ENCODE results near the gene GJD3.

Gene GJD3

DNA sequence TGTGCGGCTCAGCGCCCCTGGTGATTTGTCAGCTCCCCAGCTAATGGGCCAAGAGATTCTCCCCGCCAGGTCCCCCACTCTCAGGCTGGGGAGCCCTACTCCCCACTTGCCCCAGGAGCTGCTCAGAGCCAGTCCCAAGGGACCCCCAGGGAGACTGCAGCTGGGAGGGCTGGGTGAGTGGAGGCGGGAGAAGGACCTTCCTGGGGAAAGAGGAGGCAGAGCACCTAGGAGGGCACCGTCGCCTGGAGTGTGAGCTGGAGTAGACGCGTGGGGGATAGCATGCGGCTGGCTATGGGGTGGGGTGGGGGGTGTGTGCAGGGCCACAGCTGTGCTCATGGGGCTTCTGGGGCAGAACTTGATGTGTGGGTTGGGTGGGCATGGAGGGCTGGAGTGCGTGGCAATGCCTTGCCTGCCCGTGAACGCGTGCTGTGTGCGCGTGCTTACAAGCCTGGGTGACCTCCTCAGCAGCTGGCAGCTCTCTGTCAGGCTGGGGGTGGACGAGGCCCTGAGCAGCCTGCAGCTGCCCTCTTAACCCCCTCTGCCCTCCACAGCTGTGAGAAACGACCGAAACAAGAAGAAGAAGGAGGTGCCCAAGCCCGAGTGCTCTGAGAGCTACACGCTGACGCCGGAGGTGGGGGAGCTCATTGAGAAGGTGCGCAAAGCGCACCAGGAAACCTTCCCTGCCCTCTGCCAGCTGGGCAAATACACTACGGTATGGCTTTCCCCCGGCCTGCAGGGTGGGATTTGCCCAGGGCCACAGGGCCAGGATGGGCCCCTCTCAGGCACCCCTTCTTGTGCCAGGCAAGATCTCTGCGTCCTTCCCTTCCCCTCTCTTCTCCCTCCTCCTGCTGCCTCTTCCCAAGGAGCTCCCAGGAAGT is 12.9 kb downstream of the GJD3 start:
- no peak for DNase-seq (ENCODE audit: low read depth in 2 of 2)

DNA sequence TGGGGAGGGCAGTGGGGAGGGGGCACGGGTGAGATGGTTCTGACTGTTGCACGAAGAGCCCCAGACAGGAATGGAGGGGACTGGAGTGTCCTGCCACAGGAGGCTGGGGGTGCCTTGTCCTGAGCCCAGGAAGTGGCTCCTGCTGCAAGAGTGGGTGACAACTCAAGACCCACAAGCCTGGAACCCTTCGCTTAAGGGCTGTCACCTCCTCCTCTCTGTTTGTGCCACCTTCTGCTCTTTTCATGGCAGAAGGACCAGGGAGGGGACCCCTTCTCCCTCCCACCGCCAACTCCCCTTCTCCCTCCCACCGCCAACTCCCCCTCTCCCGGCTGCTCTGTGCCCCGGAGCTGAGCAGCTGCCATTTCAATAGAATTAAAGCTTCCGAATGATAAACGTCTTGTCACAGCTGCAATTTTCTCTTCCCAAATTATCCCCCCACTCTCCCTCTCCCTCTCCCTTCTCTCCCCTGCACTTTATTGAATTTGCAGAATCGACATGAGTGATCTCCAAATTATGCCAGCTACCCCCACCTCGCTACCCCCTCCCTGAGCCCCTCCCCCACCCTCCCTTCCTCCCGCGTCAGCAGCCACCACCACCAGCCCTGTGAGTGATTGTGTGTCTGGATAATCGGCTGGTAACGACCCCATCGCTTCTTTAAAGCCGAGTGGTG is 13.7 kb downstream of the GJD3 start:
- DNase-seq (ENCODE audit: low read depth in 2 of 2), result no peak

DNA sequence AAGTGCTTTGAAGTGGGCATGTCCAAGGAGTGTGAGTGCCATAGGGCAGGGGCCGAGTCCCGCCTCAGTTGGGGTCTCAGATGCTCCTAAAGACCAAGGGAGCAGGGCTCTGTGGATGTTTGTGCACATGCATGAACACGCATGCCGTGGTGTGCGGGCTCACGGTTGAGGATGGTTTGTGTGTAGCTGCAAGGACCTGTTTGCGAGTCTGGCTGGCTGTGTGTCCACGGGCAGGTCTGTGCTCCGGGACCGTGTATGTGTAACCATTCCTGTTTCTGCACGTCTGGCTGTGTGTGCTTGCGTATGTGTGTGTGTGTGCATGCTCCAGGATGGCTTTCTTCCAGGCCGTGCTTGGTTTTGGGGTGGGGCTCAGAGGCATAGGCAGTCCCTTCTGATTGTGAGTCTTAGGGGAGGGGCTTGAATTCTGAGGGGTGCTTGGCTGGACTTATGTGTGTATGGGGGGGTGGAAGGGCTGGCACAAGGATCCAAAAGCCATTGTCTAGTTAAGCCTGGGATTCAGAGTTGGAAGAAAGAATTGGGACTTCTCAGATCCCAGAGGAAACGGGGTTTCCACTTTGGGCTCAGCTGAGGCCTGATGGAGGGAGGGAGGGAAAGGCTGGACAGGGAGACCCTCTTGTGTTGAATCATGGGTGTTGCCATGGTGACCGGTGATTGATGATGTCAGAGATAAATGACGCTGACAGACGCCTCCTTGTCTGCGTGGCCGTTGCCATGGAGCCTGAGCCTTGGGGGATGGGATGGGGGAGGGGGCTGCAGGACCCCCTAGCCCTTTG is 14.4 kb downstream of the GJD3 start:
- DNase-seq (ENCODE audit: low read depth in 2 of 2), result no peak

DNA sequence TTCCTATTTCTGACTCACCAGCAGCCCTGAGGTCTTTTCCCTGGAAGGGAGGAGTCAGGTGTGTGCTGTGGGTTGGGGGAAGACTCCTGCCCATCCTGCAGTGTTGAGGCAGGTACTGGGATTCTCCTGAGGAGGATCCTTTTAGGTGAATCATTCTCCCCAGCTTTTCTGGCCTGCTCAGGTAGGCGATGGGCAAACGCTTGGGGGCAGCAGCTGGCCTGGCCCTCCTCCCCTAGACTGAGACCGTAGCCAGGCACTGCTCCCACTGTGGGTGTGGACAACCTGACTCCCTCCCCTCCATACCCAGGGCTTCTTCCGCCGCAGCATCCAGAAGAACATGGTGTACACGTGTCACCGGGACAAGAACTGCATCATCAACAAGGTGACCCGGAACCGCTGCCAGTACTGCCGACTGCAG is 15.1 kb downstream of the GJD3 start:
- no peak for DNase-seq (ENCODE audit: low read depth in 2 of 2)

DNA sequence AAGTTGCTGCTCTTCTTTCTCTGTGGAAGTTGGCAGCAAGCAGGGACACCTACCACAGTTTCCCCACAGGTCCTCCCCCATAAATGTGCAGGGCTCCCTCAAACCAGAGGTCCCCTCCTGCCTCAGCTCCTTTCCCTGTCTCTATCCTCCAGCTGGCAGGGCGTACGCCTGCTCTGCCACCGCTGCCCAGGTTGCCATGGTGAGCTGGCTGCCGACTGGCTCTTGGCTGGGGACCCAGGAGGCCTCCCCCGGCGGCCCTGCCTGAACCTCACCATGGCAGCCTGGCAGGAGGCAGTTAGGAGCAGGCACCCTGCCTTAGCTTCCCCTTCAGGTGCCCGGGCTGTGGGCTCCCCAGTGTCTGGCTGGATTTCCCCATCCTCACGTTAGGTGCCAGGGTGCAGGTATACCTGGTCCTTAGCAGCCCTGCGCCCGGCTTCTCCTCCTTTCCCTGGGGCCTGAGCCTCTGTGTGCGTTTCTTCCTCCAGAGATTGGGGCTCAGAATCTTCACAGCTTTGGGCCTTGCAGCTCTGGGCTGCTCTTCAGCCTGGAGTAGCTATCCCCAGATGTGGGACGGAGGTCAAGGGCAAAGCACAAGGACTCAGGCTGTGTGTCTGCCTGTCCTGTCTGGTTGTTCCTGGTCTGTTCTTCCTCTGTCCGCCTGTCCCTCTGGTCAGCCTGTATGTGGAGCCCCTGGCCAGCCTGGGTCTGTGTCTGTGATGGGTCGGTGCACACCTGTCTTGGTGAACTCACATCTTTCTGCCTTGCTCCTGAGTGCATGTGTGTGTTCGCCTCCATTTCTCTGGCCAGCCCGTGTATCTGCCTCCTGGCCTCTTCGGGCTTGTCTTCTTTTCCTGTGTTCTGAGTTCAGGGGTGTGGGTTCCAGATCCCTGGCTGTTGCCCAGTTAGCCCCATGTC is 15.7 kb downstream of the GJD3 start:
- no peak for DNase-seq (ENCODE audit: low read depth in 2 of 2)

DNA sequence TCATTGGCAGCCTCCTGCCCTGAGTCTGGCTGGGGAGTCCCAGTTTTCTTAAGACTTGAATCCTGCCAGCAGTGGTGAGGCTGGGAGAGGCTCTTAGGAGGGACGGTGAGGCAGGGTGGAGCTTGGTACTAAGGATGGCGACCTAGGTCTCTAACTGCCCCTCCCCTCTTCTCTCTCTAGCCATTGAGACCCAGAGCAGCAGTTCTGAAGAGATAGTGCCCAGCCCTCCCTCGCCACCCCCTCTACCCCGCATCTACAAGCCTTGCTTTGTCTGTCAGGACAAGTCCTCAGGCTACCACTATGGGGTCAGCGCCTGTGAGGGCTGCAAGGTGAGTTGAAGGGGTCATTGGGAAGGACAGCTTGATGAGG is 16.4 kb downstream of the GJD3 start:
- no peak for DNase-seq (ENCODE audit: low read depth in 2 of 2)

DNA sequence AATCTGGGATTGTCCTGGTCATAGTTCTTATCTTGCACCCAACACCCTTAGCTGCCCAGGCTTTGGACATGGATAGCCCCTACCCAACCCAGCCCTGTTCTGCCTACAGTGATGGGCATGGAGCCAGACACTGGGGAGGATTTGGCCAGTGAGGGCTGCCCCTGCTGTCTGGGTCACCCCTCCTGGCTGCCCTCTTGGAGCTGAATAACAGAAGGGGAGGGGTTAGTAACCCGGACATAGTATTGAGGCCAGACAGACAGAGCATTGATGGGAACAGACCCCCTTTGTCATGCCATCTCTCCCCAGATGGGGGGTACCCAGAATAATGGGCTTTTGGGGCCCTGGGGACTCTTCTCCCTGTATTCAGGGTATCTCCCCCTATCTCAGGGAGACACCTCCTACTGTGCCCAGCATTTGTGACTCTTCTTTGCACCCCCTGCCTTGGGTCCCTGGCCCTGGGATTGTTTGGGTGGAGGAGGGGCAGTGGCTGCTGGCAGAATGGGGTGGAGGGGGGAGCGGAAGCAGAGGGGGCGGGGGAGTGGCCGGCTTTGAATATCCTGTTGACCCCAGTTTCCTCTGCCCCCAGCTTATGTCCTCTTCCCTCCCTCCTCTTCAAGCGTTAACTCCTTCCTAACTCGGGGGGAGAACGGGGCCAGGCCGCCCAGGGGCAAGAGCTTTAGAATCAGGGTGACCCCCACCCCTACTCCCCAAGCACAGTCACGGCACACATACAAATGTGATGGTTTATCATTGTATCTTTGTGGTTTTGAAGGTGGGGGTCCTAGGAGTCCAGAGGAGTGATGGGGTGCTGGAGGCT is 17.0 kb downstream of the GJD3 start:
- no peak for DNase-seq (ENCODE audit: low read depth in 2 of 2)

DNA sequence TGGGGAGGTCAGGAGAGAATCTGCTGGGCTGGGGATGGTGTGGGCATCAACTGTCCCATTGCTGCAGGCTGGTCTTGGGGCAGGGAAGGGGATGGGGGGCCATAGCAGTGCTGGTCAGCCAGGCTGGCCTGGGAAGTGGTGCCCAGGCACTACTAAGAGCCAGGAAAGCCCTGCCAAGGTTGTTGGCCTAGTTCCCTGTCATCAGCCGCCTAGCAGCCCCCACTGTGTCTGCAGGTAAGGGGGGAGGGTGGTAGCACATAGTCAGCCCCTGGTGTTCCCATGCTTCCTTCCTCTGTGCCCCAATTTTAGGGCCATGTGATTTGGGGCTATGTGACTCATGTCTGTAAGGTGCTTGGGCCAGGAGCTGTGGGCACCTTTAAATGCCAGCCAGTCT is 17.8 kb downstream of the GJD3 start:
- DNase-seq (ENCODE audit: low read depth in 2 of 2), result no peak

DNA sequence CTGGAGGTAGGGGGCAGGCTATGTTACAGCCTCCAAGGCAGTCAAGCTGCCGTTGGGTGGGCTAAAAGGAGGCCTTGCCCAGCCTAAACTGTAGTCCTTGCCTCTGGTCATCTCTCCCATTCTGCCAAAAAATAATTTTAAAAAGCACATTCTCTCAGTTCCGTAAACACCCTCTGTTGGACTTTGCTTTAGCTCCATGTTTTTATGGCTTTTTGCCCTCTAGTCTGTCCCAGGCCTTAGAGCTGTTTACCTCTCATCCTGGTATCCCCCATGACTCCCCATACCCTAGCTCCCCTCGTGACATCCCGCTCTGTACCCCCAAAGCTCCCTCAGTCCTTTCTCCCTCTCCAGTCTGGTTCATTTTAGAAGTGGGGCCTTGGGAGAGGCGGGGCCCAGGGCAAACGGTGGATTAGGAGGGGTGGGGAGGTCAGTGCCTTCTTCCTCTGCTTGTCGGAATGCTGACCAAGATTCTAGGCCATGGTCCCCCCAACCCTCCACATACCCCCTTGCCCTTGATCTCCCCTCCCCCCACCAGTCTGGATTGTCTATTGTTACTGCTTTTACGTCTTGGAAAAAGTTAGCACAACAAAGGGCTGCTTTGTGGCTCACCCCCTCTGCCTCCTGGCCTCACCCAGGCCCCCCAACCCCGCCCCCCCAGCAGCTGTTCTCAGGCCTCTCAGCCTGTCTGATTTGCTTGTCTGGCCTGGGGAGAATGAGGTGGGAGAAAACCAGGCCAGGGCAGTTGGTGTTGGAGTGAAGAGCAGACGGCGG is 18.4 kb downstream of the GJD3 start:
- no peak for DNase-seq (ENCODE audit: low read depth in 2 of 2)

DNA sequence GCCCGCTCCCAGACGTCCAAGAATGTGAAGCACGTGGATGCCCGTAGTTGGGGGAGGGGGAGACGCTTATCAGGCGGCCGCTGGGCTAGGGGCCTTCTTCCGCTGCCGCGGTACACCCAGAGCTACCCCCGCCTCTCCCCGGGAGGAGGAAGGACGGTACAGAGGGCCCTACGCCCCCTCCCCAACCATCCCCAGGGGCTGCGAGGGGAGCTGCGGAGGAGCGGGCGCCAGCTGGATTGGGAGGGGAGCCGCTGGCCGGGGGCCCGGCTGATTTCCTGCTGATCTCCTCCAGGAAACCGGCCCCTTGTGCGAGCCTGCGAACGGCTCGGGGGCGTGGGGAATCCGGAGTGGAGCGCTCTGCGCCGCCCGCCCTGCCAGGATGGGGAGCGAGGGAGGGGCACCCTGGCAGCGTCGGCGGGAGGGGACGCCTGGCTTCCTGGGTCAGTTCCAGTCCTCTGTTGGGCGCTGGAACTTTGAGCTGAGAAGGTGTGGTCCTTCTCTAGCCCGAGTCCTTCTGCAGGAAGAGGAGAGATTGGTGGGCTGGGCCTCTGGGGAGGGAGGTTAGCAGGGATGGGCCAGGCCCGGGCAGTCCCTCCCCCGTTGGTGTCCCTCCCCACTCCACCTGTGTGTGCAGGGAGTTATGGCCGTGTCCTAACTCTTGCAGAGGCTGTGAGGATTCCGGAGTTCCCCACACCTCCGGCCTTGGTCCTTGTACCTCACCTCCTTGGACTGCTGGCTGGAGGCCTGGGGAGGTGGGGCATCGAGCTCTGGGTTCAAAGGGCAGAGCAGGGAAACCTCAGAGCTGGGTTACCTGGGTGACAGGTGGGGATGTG is 19.2 kb downstream of the GJD3 start:
- no peak for DNase-seq (ENCODE audit: low read depth in 2 of 2)

DNA sequence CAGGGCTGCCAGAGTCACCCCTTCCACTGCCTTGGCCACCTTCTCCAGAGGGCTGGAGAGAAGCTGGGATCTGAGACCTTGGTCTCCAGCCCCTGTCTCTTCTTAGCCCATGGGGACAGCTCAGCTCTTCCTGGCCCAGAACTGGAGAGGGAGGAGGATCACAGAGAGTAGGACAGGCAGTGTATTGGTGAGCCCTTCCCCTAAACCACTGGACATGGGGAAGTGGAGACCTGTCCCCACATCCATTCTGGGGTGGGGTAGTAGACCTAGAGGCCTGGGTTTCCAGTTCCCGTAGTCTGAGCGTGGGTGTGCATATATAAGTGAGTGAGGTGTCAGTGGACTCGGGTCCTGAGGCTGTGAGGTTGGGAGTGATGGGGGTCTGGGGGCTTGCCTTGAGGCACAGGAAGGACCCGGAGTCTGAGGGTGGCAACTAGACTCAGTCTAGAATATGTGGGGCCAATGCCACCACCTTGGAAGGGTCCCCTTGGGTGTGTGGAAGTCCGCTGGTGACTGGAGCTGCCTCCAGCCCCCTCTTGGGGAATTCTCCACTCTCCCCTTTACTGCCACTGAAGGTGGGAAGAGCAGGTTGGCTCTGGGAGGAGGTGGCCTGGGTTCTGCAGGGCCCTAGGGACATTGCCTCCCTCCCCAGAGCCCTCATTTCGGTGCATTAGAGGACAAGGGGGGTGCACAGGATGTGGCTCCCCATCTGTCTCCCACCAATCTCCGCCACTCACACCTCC is 19.9 kb downstream of the GJD3 start:
- no peak for DNase-seq (ENCODE audit: low read depth in 2 of 2)

DNA sequence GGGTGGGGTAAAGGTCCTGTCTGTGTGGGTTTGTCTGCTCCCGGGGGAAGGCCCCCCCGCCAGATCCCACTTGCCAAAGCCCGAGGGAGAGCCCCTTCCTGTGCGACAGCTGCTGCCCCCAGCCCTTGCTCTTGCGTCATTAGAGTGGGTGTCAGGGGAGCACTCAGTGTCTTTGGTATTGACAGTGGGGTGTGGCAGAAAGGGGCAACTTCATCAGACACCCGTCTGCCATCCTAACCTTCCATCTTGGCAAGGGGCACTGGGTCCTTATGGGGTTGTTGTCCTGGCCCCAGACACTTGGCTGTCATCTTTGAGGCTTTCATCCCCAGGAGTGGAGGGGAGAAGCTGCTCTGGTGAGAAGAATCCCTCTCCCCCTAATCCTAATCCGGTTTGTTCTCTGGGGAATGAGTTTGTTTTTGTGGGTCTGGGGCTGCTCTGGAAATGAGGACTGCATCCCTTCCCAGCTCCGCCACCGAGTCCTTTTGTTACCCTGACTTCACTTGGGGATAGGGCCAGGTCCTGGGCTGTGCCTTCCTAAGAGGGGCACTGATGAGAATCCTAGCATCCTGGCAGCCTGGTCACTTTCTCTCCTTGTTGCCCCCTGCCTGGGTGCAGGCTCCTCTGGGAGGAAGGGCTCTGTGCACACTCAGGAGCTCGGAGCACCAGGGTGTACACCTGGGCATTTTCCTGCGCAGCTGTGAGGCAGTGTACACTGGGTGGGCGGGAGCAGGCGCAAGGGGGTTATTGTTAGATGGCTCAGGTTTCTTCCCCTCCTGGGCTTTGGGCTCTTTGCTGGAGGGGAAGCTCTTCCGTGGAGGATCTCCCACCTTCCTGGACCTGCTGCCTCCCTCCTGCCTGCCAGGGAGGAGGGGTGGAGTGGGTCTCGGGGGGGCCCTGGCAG is 21.1 kb downstream of the GJD3 start:
- no peak for DNase-seq (ENCODE audit: low read depth in 2 of 2)

DNA sequence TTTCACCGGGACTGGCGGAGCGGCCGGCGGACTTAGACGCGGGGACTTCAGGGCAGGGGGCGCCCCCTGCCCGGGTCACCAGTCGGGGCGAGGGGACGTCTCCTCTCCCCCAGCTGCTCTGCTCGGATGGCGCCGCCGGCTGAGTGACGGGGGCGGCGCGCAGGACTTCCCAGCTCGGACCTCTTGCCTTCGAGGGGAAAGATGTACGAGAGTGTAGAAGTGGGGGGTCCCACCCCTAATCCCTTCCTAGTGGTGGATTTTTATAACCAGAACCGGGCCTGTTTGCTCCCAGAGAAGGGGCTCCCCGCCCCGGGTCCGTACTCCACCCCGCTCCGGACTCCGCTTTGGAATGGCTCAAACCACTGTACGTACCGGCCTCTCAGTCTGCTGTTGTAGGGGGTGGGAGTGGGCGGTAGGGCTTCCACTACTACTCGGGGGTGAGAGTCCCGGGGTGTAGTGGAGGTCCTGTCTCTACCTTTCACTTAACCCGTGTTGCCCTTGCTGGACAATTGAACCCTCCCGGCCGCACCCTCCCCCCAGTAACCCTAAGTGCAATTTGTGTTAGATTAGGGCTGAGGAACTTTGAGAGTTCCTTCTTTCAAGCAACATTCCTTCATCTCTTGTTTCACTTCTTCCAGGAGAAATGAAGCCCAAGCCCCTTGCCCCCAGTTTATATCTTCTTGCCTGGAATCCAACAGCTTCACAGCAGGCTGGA is 21.9 kb downstream of the GJD3 start:
- DNase-seq (ENCODE audit: low read depth in 2 of 2), result no peak

DNA sequence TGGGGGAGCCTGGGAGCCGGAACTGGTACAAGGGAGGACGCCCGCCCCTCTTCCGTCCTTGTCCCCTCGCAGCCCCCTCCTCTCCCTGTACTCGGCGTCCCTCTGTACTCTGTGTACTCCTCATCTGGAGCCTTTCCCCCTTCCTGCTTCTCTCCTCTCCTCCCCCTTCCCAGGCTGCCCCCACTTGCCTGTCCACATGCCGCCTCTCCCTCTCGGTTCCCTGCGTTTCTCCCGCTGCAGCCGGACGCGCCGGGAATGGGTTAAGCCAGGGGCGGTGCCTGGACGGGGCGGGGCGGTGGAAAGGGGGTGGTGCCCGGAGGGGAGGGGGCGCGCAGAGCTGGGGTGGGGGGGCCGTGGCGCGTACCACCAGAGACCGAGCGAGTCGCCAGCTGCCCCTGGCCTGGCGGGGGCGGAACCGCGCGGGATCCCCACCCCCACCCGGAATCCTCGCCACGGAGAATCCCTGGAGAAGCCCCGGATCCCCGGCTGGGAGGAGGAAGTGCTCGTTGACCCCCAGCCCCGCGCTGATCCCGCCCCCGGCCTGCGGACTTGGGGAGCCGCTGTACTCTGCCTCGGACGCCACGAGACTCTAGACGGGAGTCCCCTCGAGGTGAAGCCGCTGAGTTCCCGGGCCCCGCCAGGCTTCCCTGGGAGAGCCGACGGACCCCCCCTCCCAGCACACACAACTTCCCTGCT is 22.6 kb downstream of the GJD3 start:
- DNase-seq (ENCODE audit: low read depth in 2 of 2), result no peak

DNA sequence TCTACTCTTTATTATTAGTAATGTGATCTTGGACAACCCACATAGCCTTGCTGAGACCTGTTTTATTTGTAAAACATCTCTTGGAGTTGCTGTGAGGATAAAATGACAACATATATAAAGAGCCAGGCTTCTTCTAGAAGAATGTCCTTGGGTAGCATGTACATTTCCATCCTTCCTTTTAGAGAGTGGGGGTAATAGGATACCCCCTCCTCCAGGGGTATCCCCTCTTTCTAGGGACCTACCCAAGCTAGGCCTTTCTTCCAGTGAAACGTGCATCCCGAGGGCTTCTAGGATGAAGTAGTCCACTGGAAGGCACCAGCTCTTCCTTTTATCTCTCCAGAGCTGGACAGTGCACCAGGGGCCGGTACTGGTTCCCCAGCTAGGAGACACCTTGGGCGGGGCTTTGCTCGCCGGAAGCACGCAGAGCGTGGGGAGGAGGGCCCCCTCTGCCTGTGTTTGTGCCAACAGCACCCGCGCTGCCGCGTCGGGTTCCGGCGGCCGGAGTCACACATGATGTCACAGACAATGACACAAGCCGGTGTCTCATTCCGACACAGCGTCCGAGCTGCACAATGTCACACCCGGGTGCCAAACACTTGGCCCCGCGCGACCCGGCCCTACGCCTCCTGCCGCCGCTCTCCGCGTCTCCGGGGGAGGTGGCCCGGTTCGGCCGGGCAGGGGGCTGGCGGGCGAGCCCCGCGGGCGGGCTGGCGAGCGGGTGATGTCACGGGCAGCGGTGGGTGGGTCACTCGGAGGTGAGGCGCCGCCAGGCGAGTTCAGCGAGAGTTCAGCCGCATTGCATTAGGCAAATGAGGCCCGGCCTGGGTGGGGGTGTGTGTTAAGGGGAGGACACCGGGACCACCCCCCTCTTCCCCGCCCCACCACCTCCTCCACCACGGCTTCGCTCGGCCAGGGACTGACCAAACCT is 23.4 kb downstream of the GJD3 start:
- DNase-seq (ENCODE audit: low read depth in 2 of 2), result peak; percentile 57 to 72

Data from stimulated activated CD4-positive, alpha-beta T cell treated with anti-CD3 and anti-CD28 coated beads, Interleukin-12 subunit alpha, Interleukin-12 subunit beta, amount 100 ng/mL, for 24 hours (primary cell).